Skeletal muscle cell (primary cell): ENCODE data around the gene PCDHGA4.
"Not testable (repeated sequence)": the region's sequence is repeated elsewhere in the genome, so short reads cannot be mapped to it uniquely, and the experiment has no call there.

Experiments used
- DNase-seq: peaks from one replicate; pipeline ENCODE4 v3.0.0-alpha.2; 2010; ENCODE audit warnings: low read depth
- H3K4me3 ChIP-seq: 2 replicates; pipeline ENCODE4 v1.5.1; 2011; ENCODE audit warnings: low read depth, mild to moderate bottlenecking, control low read depth, low read length, moderate library complexity

The PCDHGA4 gene

DNA sequence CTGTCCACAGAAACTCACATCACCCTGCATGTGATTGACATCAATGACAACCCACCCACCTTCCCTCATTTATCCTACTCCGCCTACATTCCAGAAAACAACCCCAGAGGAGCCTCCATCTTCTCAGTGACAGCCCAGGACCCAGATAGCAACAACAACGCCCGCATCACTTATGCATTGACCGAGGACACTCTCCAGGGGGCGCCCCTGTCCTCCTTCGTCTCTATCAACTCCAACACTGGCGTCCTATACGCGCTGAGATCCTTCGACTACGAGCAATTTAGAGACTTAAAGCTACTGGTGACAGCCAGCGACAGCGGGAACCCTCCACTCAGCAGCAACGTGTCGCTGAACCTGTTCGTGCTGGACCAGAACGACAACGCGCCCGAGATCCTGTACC, 9.5 kb upstream of the PCDHGA4 start:
- no peak for DNase-seq

DNA sequence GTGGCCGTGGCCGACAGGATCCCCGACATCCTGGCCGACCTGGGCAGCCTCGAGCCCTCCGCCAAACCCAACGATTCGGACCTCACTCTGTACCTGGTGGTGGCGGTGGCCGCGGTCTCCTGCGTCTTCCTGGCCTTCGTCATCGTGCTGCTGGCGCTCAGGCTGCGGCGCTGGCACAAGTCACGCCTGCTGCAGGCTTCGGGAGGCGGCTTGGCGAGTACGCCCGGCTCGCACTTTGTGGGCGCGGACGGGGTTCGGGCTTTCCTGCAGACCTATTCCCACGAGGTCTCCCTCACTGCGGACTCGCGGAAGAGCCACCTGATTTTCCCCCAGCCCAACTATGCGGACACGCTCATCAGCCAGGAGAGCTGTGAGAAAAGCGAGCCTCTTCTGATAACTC, 8.8 kb upstream of the PCDHGA4 start:
- not testable (repeated sequence) for H3K4me3 ChIP-seq, DNase-seq

More for the DNA sequence above, 9.5 kb upstream of the PCDHGA4 start:
- no peak overlapping the region for H3K4me3 ChIP-seq

DNA sequence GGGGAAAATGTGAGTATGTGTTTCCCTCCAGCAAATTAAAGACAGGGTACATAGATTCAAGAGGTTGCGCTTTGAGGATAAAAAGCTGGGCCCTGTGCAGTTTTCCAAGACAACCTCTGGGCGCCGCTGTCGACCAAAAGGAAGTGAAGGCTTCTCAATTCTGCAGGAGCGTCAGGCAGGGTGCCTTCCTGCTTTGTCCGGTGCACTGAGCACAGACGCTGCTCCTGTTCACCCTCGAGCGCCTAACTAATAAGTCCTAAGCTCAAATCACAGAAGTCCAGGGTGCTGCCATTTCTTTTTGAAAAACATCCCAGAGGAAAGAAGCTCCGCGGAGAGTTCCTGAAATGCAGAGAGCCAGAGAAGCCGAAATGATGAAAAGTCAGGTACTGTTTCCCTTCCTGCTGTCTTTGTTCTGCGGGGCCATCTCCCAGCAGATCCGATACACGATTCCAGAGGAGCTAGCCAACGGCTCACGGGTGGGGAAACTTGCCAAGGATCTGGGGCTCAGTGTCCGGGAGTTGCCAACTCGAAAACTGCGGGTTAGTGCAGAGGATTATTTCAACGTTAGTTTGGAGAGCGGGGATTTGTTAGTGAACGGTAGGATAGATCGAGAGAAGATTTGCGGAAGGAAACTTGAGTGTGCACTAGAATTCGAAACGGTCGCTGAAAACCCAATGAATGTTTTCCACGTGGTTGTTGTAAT, 4.8 kb upstream of the PCDHGA4 start, which contains the start of gene PCDHGB1:
PCDHGB1 (plus strand) TSS at position 183 of the 703 bp plus-strand sequence; CDS start at position 345, 162 bp downstream.
- no peak for DNase-seq
- peak within 1 kb of the TSS; percentile 32 for H3K4me3 ChIP-seq

DNA sequence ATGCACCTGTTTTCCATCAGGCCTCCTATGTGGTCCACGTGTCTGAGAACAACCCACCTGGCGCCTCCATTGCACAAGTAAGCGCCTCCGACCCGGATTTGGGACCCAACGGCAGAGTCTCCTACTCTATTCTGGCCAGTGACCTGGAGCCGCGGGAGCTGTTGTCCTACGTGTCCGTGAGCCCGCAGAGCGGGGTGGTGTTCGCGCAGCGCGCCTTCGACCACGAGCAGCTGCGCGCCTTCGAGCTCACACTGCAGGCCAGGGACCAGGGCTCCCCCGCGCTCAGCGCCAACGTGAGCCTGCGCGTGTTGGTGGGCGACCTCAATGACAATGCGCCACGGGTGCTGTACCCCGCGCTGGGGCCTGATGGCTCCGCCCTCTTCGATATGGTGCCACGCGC, 3.2 kb upstream of the PCDHGA4 start:
- DNase-seq, result no peak
- H3K4me3 ChIP-seq, result no peak overlapping the region

DNA sequence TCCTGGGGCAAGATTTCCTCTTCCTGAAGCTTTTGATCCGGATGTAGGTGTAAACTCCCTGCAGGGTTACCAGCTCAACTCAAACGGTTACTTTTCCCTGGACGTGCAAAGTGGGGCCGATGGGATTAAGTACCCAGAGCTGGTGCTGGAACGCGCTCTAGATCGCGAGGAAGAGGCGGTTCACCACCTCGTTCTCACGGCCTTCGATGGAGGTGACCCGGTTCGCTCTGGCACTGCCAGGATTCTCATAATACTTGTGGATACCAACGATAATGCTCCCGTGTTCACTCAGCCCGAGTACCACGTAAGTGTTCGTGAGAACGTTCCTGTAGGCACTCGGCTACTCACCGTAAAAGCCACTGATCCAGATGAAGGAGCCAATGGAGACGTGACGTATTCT, 820 bp downstream of the PCDHGA4 start:
- H3K4me3 ChIP-seq, result peak overlapping the region; percentile 49
- DNase-seq, result no peak

DNA sequence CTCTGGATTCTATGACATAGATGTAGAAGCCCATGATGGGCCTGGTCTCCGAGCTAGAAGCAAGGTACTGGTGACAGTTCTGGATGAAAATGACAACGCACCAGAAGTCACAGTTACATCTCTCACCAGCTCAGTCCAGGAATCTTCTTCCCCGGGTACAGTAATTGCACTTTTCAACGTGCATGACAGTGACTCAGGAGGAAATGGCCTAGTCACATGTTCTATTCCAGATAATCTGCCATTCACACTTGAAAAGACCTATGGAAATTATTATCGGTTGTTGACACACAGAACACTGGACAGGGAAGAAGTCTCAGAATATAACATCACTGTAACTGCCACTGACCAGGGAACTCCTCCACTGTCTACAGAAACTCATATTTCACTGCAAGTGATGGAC, 1.3 kb downstream of the PCDHGA4 start:
- no peak overlapping the region for H3K4me3 ChIP-seq
- DNase-seq, result no peak

DNA sequence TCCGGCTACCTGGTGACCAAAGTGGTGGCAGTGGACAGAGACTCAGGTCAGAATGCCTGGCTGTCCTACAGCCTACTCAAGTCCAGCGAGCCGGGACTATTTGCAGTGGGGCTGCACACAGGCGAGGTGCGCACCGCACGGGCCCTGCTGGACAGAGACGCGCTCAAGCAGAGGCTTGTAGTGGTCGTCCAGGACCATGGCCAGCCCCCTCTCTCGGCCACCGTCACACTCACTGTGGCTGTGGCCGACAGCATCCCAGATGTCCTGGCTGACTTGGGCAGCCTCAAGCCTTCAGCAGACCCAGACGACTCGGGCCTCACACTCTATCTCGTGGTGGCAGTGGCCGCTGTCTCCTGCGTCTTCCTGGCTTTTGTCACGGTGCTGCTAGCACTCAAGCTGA, 2.1 kb downstream of the PCDHGA4 start:
- no peak for DNase-seq
- H3K4me3 ChIP-seq, result no peak overlapping the region

DNA sequence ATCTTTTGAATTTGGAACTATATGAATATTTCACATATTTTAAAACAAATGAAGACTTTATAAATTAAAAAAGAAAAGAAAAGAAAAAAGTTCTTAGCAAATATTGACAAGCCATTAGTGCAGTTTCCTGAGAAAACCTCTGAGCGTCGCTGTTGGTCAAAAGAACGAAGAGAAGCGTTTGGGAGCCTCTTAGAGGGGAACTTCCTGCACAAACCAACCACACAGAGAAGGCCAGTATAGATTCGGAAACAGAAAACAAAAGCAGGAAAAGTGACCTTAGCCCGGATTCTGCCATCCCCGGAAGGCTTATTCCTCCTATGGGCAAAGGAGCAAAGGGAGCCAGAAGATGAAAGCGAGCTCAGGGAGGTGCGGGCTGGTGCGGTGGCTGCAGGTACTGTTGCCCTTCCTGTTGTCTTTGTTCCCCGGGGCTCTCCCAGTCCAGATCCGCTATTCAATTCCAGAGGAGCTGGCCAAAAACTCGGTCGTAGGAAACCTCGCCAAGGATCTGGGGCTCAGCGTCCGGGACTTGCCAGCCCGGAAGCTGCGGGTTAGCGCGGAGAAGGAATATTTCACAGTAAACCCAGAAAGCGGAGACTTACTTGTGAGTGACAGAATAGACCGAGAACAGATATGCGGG, 5.1 kb downstream of the PCDHGA4 start, which contains the start of gene PCDHGB2:
PCDHGB2 (plus strand) TSS at position 205 of the 637 bp plus-strand sequence; CDS start at position 347, 142 bp downstream.
- peak within 1 kb of the TSS; percentile 43 for H3K4me3 ChIP-seq
- DNase-seq, result no peak

DNA sequence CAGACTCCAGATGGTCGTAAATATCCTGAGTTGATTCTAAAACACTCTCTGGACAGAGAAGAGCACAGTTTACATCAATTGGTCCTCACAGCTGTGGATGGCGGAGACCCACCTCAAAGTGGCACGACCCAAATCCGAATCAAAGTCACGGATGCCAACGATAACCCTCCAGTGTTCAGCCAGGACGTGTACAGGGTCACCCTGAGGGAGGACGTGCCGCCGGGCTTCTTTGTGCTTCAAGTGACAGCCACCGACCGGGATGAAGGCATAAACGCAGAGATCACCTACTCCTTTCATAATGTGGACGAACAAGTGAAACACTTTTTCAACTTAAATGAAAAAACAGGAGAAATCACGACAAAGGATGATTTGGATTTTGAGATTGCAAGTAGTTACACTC, 5.9 kb downstream of the PCDHGA4 start:
- H3K4me3 ChIP-seq, result no peak overlapping the region
- DNase-seq, result no peak

DNA sequence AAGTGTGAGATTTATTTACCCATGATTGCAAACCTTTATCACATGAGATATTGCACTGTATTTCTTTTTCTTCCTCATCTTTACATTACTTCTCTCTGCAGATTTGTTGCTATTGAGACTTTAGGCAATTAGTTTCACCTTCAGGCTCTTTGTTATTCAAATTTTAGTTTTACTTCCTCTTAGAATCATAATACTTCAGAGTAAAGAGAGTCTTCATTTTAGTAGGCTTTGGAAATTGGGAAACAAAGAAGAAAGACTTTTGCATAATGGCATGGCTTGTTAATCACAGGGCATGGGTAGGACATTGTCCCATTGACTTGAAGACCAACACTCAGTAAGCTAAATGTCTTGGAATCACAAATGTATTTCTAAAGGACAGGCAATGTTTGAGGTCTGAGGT, 7.9 kb downstream of the PCDHGA4 start:
- DNase-seq, result no peak
- H3K4me3 ChIP-seq, result no peak overlapping the region

DNA sequence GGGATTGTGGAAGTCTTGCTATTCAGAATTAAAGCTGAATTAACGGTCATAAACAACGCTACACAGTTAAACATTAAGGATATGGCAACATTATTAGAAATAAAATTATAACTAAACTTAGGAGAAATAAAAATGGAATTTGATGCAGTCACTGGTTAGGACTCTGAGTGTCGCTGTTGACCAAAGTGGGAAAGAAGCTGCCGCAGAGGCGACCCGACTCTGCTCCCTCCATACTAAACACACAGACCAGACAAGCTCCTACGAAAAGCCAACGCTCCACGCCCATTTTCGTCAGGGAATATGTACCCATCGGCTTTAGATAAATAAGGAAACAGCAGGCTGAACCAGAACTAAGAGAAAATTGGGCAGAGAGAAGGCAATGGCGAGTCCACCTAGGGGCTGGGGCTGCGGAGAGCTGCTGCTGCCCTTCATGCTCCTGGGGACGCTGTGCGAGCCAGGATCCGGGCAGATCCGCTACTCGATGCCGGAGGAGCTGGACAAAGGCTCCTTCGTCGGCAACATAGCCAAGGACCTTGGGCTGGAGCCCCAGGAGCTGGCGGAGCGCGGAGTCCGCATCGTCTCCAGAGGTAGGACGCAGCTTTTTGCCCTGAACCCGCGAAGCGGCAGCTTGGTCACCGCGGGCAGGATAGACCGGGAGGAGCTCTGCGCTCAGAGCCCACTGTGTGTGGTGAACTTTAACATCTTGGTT, 9.3 kb downstream of the PCDHGA4 start, which contains the start of gene PCDHGA5:
PCDHGA5 (plus strand) TSS at position 211 of the 709 bp plus-strand sequence; CDS start at position 380, 169 bp downstream.
- no peak for DNase-seq
- H3K4me3 ChIP-seq, result peak within 1 kb of the TSS; percentile 27

DNA sequence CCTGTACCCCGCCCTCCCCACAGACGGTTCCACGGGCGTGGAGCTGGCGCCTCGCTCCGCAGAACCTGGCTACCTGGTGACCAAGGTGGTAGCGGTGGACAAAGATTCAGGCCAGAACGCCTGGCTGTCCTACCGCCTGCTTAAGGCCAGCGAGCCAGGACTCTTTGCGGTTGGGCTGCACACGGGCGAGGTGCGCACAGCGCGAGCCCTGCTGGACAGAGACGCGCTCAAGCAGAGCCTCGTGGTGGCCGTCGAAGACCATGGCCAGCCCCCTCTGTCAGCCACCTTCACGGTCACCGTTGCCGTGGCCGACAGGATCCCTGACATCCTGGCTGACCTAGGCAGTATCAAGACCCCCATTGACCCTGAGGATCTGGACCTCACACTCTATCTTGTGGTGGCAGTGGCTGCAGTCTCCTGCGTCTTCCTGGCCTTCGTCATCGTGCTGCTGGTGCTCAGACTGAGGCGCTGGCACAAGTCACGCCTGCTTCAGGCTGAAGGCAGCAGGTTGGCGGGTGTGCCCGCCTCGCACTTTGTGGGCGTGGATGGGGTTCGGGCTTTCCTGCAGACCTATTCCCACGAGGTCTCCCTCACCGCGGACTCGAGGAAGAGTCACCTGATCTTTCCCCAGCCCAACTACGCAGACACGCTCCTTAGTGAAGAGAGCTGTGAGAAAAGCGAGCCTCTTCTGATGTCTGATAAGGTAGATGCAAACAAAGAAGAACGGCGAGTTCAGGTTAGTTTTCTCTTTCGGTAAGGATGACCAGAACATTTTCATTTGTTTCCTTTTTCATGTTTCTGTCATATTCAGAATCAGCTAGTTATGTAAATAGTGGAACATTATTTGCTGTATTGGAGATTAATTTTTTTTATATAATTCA, 11.4 kb downstream of the PCDHGA4 start:
- H3K4me3 ChIP-seq, result no peak overlapping the region
- no peak for DNase-seq

DNA sequence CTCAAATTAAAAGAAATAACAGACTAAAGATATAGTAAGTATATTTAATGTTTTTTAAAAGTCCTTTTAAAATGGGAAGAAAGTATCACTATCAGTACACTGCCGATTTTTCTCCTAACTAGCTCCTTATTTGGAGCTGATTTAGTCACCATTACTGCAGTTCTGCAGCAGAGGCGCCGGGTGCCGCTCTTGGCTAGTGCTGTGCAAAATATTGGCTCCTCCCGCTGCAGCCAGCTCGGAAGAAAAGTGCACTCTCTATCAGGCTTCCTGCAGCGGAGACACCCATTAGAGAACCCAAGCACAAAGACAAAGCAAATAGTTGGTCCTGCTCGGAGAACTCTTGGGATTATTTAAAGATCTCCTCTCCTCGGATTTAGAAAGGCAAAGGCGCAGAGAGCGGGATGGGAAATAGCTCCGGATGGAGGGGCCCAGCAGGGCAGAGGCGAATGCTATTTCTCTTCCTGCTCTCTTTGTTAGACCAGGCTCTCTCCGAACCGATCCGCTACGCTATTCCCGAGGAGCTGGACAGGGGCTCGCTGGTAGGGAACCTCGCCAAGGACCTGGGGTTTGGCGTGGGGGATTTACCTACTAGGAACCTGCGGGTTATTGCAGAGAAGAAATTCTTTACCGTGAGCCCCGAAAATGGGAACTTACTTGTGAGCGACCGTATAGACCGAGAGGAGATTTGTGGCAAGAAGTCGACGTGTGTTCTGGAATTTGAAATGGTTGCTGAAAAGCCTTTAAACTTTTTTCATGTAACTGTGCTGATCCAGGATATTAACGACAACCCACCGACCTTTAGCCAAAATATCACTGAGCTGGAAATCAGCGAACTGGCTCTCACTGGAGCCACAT, 15.4 kb downstream of the PCDHGA4 start, which contains the start of gene PCDHGB3:
PCDHGB3 (plus strand) TSS at position 249 of the 855 bp plus-strand sequence; CDS start at position 402, 153 bp downstream.
- peak within 1 kb of the TSS; percentile 37 for H3K4me3 ChIP-seq
- DNase-seq, result peak; percentile 30

DNA sequence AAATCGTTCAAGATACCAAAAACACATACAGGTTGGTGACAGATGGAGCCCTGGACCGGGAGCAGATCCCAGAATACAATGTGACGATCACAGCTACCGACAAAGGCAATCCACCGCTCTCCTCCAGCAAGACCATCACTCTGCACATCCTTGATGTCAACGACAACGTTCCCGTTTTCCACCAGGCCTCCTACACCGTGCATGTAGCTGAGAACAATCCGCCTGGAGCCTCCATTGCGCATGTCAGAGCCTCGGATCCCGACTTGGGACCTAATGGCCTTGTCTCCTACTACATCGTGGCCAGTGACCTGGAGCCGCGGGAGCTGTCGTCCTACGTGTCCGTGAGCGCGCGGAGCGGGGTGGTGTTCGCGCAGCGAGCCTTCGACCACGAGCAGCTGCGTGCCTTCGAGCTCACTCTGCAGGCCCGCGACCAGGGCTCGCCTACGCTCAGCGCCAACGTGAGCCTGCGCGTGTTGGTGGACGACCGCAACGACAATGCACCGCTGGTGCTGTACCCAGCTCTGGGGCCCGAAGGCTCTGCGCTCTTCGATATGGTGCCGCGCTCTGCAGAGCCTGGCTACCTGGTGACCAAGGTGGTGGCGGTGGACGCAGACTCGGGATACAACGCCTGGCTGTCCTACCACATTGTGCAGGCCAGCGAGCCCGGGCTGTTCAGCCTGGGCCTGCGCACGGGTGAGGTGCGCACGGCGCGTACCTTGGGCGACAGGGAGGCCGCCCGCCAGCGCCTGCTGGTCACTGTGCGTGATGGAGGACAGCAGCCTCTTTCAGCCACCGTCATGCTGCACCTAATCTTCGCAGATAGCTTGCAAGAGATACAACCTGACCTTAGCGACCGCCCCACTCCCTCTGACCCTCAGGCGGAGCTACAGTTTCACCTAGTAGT, 17.0 kb downstream of the PCDHGA4 start:
- no peak for DNase-seq
- no peak overlapping the region for H3K4me3 ChIP-seq

DNA sequence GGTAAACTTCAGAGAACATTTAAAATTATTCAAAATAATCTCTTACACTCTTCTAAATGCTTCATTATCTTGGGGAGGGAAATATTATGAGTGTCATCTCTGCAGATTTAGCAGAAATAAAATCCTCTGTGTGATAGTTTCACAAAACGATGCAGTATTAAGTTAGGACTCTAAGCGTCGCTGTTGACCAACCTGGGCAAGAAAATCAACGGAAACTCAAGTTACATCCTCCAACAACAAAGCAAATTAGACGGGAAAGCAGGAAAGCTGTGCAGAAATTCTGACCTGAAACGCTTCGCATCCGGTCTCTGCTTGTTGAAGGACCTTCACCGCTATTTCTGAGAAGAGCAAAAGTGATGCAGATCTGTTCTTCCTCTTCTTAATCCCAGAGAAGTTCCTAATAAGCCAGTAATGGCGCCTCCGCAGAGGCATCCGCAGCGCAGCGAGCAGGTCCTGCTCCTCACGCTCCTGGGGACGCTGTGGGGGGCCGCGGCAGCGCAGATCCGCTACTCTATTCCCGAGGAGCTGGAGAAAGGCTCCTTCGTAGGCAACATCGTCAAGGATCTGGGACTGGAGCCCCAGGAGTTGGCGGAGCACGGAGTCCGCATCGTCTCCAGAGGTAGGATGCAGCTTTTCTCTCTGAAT, 19.0 kb downstream of the PCDHGA4 start, which contains the start of gene PCDHGA6:
PCDHGA6 (plus strand) TSS at position 219 of the 645 bp plus-strand sequence; CDS start at position 412, 193 bp downstream.
- no peak for DNase-seq
- H3K4me3 ChIP-seq, result peak within 1 kb of the TSS; percentile 49

DNA sequence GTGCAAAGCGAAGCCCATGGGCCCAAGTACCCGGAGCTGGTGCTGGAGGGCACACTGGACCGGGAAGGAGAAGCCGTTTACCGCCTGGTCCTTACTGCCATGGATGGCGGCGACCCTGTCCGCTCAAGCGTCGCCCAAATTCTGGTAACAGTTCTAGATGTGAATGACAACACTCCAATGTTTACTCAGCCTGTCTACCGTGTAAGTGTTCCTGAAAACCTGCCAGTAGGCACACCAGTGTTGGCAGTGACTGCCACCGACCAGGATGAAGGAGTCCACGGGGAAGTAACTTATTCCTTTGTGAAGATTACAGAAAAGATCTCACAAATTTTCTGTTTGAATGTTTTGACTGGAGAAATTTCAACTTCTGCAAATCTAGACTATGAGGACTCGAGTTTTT, 19.8 kb downstream of the PCDHGA4 start:
- DNase-seq, result no peak
- H3K4me3 ChIP-seq, result no peak overlapping the region
